H1 (cell line): ENCODE measurements around the gene WASF3. TPM values are rescaled to one million over a fixed set of nuclear protein-coding genes. Genes with fewer than 3 reads are reported as not detected.

Source experiments
- CTCF ChIA-PET: fragments of 300-600 bp; sonication (Branson Sonifier 250); formaldehyde crosslinking; loops from one replicate; lab custom pipeline; 2021; ENCODE audit not compliant: partially characterized antibody; lab: Charles Lee
- POLR2A ChIA-PET: fragments of 300-600 bp; sonication (Branson Sonifier 250); formaldehyde crosslinking; loops from one replicate; lab custom pipeline; 2021; ENCODE audit warnings: inconsistent platforms; ENCODE audit not compliant: partially characterized antibody; lab: Charles Lee
- DNase-seq, 2 experiments: peaks; one replicate each; pipeline versions ENCODE4 v3.0.0 to v3.0.0-alpha.2; 2010 to 2022; ENCODE audit warnings: low spot score in 2 of 2, low read depth in 1 of 2, mixed read lengths in 1 of 2
- FAIRE-seq: peaks from 2 replicates; lab custom pipeline; 2011; peaks lifted over from hg19 to GRCh38; lab: Jason Lieb, UNC
- H2AFZ ChIP-seq: 2 replicates; pipeline ENCODE4 v1.8.1; 2012; ENCODE audit warnings: low read length, inconsistent platforms
- H2AK5ac ChIP-seq: 2 replicates; pipeline ENCODE4 v1.6.1; 2013; ENCODE audit warnings: low read depth, low read length
- H2BK120ac ChIP-seq: replicated peaks from 2 replicates; pipeline ENCODE3; 2013; ENCODE audit warnings: low read depth, low read length, inconsistent platforms
- H2BK12ac ChIP-seq: 2 replicates; pipeline ENCODE4 v1.6.1; 2013; ENCODE audit warnings: low read depth, low read length
- H2BK15ac ChIP-seq: 2 replicates; pipeline ENCODE4 v1.6.1; 2013; ENCODE audit warnings: low read length
- H2BK20ac ChIP-seq: 2 replicates; pipeline ENCODE4 v1.6.1; 2013; ENCODE audit warnings: low read length
- H2BK5ac ChIP-seq: 2 replicates; pipeline ENCODE4 v1.6.1; 2013; ENCODE audit warnings: low read depth, low read length
- H3K14ac ChIP-seq: 2 replicates; pipeline ENCODE4 v1.6.1; 2013; ENCODE audit warnings: inconsistent platforms; ENCODE audit not compliant: insufficient read length
- H3K18ac ChIP-seq: 2 replicates; pipeline ENCODE4 v1.6.1; 2013; ENCODE audit warnings: low read length; ENCODE audit errors: extremely low read depth
- H3K23ac ChIP-seq: 2 replicates; pipeline ENCODE4 v1.6.1; 2013; ENCODE audit warnings: inconsistent platforms; ENCODE audit not compliant: insufficient read length
- H3K23me2 ChIP-seq: 2 replicates; pipeline ENCODE4 v1.6.1; 2013; ENCODE audit warnings: low read depth, low read length
- H3K27ac ChIP-seq: 2 replicates; pipeline ENCODE4 v1.6.1; 2011; ENCODE audit warnings: low read depth, low read length, inconsistent platforms
- H3K27me3 ChIP-seq, 4 experiments: replicated peaks in 1 of 4; 1 replicate in 1 of 4; 2 replicates in 3 of 4; pipeline versions ENCODE4 v1.6.1 to v1.8.1; 2011 to 2013; ENCODE audit warnings: low read length in 3 of 4, mild to moderate bottlenecking in 3 of 4, inconsistent platforms in 2 of 4, mixed read lengths in 2 of 4, moderate library complexity in 1 of 4; ENCODE audit not compliant: control insufficient read depth in 3 of 4, insufficient read depth in 3 of 4; ENCODE audit errors: extremely low read depth in 1 of 4
- H3K36me3 ChIP-seq, 4 experiments: 2 replicates each; pipeline versions ENCODE4 v1.6.1 to v1.8.1; 2011 to 2013; ENCODE audit warnings: mild to moderate bottlenecking in 4 of 4, low read length in 3 of 4, moderate library complexity in 2 of 4, control low read depth in 1 of 4, inconsistent platforms in 1 of 4; ENCODE audit not compliant: insufficient read depth in 4 of 4, control insufficient read depth in 2 of 4
- H3K4ac ChIP-seq: replicated peaks from 2 replicates; pipeline ENCODE3; 2013; ENCODE audit warnings: low read length, low read depth, mixed read lengths, inconsistent platforms; ENCODE audit not compliant: insufficient read length
- H3K4me1 ChIP-seq, 4 experiments: replicated peaks in 1 of 4; 1 replicate in 1 of 4; 2 replicates in 3 of 4; pipeline versions ENCODE4 v1.6.1 to v1.8.1; 2011 to 2013; ENCODE audit warnings: low read length in 3 of 4, inconsistent platforms in 2 of 4, mixed read lengths in 1 of 4; ENCODE audit not compliant: insufficient read depth in 4 of 4, control insufficient read depth in 3 of 4
- H3K4me2 ChIP-seq, 2 experiments: 2 replicates each; pipeline versions ENCODE4 v1.6.1 to v1.8.1; 2011 to 2013; ENCODE audit warnings: low read depth in 2 of 2, low read length in 2 of 2, control low read depth in 1 of 2, inconsistent platforms in 1 of 2, mild to moderate bottlenecking in 1 of 2; ENCODE audit not compliant: insufficient read depth in 1 of 2
- H3K4me3 ChIP-seq, 4 experiments: fragments of 200-600, 300-600 bp in 1 of 4; sonication (generic), shearing (Covaris generic), sonication (Bioruptor Twin) in 1 of 4; 2 replicates each; pipeline versions ENCODE4 v1.5.1 to v1.8.1; 2011 to 2016; ENCODE audit warnings: low read length in 4 of 4, low read depth in 3 of 4, control low read depth in 2 of 4, inconsistent platforms in 2 of 4, mild to moderate bottlenecking in 2 of 4, mixed read lengths in 1 of 4, moderate library complexity in 1 of 4; ENCODE audit not compliant: insufficient read depth in 2 of 4; ENCODE audit errors: extremely low read depth in 1 of 4
- H3K56ac ChIP-seq: replicated peaks from 2 replicates; pipeline ENCODE3; 2013; ENCODE audit warnings: low read depth, mild to moderate bottlenecking, mixed read lengths, low read length, inconsistent platforms; ENCODE audit not compliant: insufficient read length
- H3K79me1 ChIP-seq: 2 replicates; pipeline ENCODE4 v1.6.1; 2013; ENCODE audit warnings: low read depth, low read length, control low read depth
- H3K79me2 ChIP-seq, 2 experiments: 2 replicates each; pipeline versions ENCODE4 v1.6.1 to v1.8.1; 2012 to 2013; ENCODE audit warnings: low read length in 2 of 2, mild to moderate bottlenecking in 2 of 2, inconsistent platforms in 1 of 2; ENCODE audit not compliant: insufficient read depth in 2 of 2, control insufficient read depth in 1 of 2
- H3K9ac ChIP-seq, 4 experiments: replicated peaks in 1 of 4; 1 replicate in 1 of 4; 2 replicates in 3 of 4; pipeline versions ENCODE4 v1.6.1 to v1.8.1; 2011 to 2013; ENCODE audit warnings: low read depth in 3 of 4, low read length in 3 of 4, control low read depth in 2 of 4, mild to moderate bottlenecking in 2 of 4, moderate library complexity in 2 of 4, inconsistent platforms in 1 of 4; ENCODE audit errors: extremely low read depth in 1 of 4
- H3K9me3 ChIP-seq, 2 experiments: 2 replicates each; pipeline versions ENCODE4 v1.6.1 to v1.8.1; 2012 to 2013; ENCODE audit warnings: mild to moderate bottlenecking in 2 of 2, moderate library complexity in 2 of 2, control low read depth in 1 of 2, inconsistent platforms in 1 of 2, low read depth in 1 of 2, low read length in 1 of 2, mixed read lengths in 1 of 2; ENCODE audit not compliant: insufficient read depth in 2 of 2
- H4K20me1 ChIP-seq, 2 experiments: replicated peaks in 1 of 2; 2 replicates each; pipeline versions ENCODE3 to v1.8.1; 2011 to 2013; ENCODE audit warnings: inconsistent platforms in 2 of 2, low read length in 2 of 2, mild to moderate bottlenecking in 1 of 2; ENCODE audit not compliant: insufficient read depth in 2 of 2, control insufficient read depth in 1 of 2
- H4K5ac ChIP-seq: 2 replicates; pipeline ENCODE4 v1.6.1; 2013; ENCODE audit warnings: low read length, low read depth, mixed read lengths, inconsistent platforms; ENCODE audit not compliant: insufficient read length
- H4K8ac ChIP-seq: 2 replicates; pipeline ENCODE4 v1.8.0; 2013; ENCODE audit warnings: mild to moderate bottlenecking, moderate library complexity, low read length, inconsistent platforms; ENCODE audit not compliant: insufficient read depth; ENCODE audit errors: extremely low read depth
- H4K91ac ChIP-seq: replicated peaks from 2 replicates; pipeline ENCODE3; 2013; ENCODE audit warnings: low read length, mixed read lengths, inconsistent platforms; ENCODE audit not compliant: insufficient read length
- ASH2L ChIP-seq: fragments of 200-600, 300-600 bp; sonication (generic); IDR thresholded peaks from one replicate; pipeline ENCODE4 v1.7.1; 2017; ENCODE audit warnings: low read length
- CEBPB ChIP-seq: IDR thresholded peaks from 2 replicates; pipeline ENCODE4 v1.6.1; 2012; ENCODE audit warnings: low read depth, low read length
- KDM1A ChIP-seq: fragments of 200-600, 300-600 bp; sonication (generic); IDR thresholded peaks from 2 replicates; pipeline ENCODE4 v1.7.1; 2016; ENCODE audit warnings: mild to moderate bottlenecking, low read length, borderline replicate concordance
- KDM5A ChIP-seq: fragments of 200-600 bp; IDR thresholded peaks from 2 replicates; pipeline ENCODE4 v1.7.1; 2012; ENCODE audit warnings: mild to moderate bottlenecking, low read length, inconsistent platforms, mixed read lengths
- MAFK ChIP-seq: IDR thresholded peaks from 2 replicates; pipeline ENCODE4 v1.6.1; 2012; ENCODE audit warnings: low read depth, mild to moderate bottlenecking, improper control_type of control experiment, low read length
- PHF8 ChIP-seq: fragments of 200-600 bp; sonication (generic); conservative IDR thresholded peaks from 2 replicates; pipeline ENCODE4 v1.7.1; 2012; ENCODE audit warnings: low read depth, mild to moderate bottlenecking, inconsistent platforms, low read length, moderate library complexity
- RAD21 ChIP-seq, 2 experiments: IDR thresholded peaks in 1 of 2; conservative IDR thresholded peaks in 1 of 2; 2 replicates each; pipeline ENCODE4 v1.6.1; 2011; ENCODE audit warnings: low read depth in 2 of 2, low read length in 2 of 2, improper control_type of control experiment in 1 of 2, inconsistent platforms in 1 of 2, mild to moderate bottlenecking in 1 of 2, moderate library complexity in 1 of 2
- SIRT6 ChIP-seq: IDR thresholded peaks from one replicate; pipeline ENCODE4 v1.7.1; 2012; ENCODE audit warnings: low read length, inconsistent platforms
- SRF ChIP-seq: IDR thresholded peaks from 2 replicates; pipeline ENCODE4 v1.6.1; 2011; ENCODE audit warnings: mild to moderate bottlenecking, low read depth, low read length, moderate library complexity
- TBP ChIP-seq: IDR thresholded peaks from 2 replicates; pipeline ENCODE4 v1.6.1; 2011; ENCODE audit warnings: low read depth, low read length, improper control_type of control experiment
- TCF12 ChIP-seq: IDR thresholded peaks from 2 replicates; pipeline ENCODE4 v1.6.1; 2011; ENCODE audit warnings: low read depth, mild to moderate bottlenecking, low read length
- WGBS, 2 experiments: shearing (Covaris generic) in 1 of 2; methylation state at CpG; one replicate each; pipeline versions ENCODE4 v1.1.6 to v1.1.7; 2013 to 2015; ENCODE audit warnings: low lambda C conversion rate in 2 of 2, mixed read lengths in 2 of 2, inconsistent platforms in 1 of 2, low coverage in 1 of 2, missing lambda C conversion rate in 1 of 2; ENCODE audit not compliant: insufficient replicate concordance in 2 of 2, insufficient coverage in 1 of 2, insufficient read length in 1 of 2; ENCODE audit errors: extremely low coverage in 1 of 2, missing lambda C conversion rate in 1 of 2; 5-methylcytosine and 5-hydroxymethylcytosine counted together
- polyA plus RNA-seq, 7 experiments: library from polyadenylated mRNA; depleted of rRNA in 3 of 7; stranded (reverse) in 5 of 7; unstranded in 2 of 7; fragments of >200 nt in 5 of 7; fragments of 200-250 nt in 2 of 7; gene quantifications; 1 replicate in 5 of 7; 2 replicates in 1 of 7; 4 replicates in 1 of 7; pipeline versions ENCODE4 v1.2.1 to v1.2.3, GENCODE V29; 2011 to 2013; ENCODE audit warnings: missing spikeins in 2 of 7, mixed read lengths in 2 of 7
- total RNA-seq: library from RNA; stranded (reverse); fragmentation: NEBNext Ultra II Directional; extraction: Animal tissue kit (Norgen Biotek cat#: 25700); gene quantifications from 2 replicates; pipeline ENCODE4 v1.2.1, GENCODE V29; 2021
- TF ChIP-seq, protein P1 (sequence below): IDR thresholded peaks from 2 replicates; pipeline ENCODE4 v1.6.1; 2012; ENCODE audit warnings: inconsistent platforms

WASF3 gene
- total and polyA plus RNA-seq, 2 of the 8 experiments (the other 6 are each of a cell fraction or from before 2014, with no cell fraction given): 18.7 to 39.8 TPM

- Histone ChIP-seq H3K56ac (no peak overlapping the region), H3K23ac (no peak overlapping the region), H2BK120ac (no peak overlapping the region), H2AK5ac (no peak overlapping the region), H3K79me2 (peaks cover 8 to 78% of the 10 kb centered on the region in 2 experiments), H4K20me1 (peaks cover 4 to 21% of the 10 kb centered on the region in 2 experiments), H4K5ac (no peak overlapping the region), H2BK15ac (no peak overlapping the region), H2BK12ac (no peak overlapping the region), H4K8ac (no peak overlapping the region; the same call in 1 of the 2 replicates), H2BK20ac (no peak overlapping the region), H3K27me3 (peaks cover 0 to 4% (median 0%) of the 10 kb centered on the region in 4 experiments; a peak in 2 of 7 replicates), H3K27ac (no peak overlapping the region), H3K79me1 (peaks cover 2% of the 10 kb centered on the region; the same call in 1 of the 2 replicates), H3K18ac (no peak overlapping the region), H3K23me2 (peaks cover 7% of the 10 kb centered on the region), H3K9ac (no peak overlapping the region), H3K4me1 (peaks cover 0 to 6% (median 4%) of the 10 kb centered on the region in 4 experiments; a peak in 5 of 7 replicates), H2AFZ (no peak overlapping the region), H3K4me3 (no peak overlapping the region), H3K4me2 (peak overlapping the region in 1 of 2 experiments; percentile 30; a peak in 1 of 4 replicates), H4K91ac (no peak overlapping the region), H3K14ac (no peak overlapping the region), H3K9me3 (no peaks in the 10 kb centered on the region), H3K36me3 (no peaks in the 10 kb centered on the region), H2BK5ac (no peak overlapping the region), H3K4ac (no peak overlapping the region)
- DNase-seq: no peak
- CTCF ChIA-PET: interaction anchor here (0.7 to 1.4 kb wide), 8 partner anchors 9 to 137 kb away, joined by 3 to 4 read pairs (median 3); no protein-coding TSS in a partner anchor
- no peak for FAIRE-seq
- POLR2A ChIA-PET: interaction anchor here (1.3 kb wide), 1 partner anchor 67 kb away, joined by 3 read pairs; no protein-coding TSS in a partner anchor
- 80% methylated on average over 8 of the region's 8 CpGs; no CpG with 5 or more reads in 1 of the 2 experiments for WGBS, 2 experiments
- no peak for TF ChIP-seq PHF8
- no peak for TF ChIP-seq SRF
- TF ChIP-seq TCF12: no peak
- TF ChIP-seq TBP: no peak
- TF ChIP-seq, protein P1, sequence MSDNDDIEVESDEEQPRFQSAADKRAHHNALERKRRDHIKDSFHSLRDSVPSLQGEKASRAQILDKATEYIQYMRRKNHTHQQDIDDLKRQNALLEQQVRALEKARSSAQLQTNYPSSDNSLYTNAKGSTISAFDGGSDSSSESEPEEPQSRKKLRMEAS: no peak
- TF ChIP-seq KDM5A: no peak
- no peak for TF ChIP-seq KDM1A
- no peak for TF ChIP-seq SIRT6
- TF ChIP-seq ASH2L: no peak
- TF ChIP-seq MAFK: no peak
- no peak for TF ChIP-seq CEBPB
- TF ChIP-seq RAD21 (IDR thresholded peaks at IDR 0.05 in 1 of 2, conservative IDR thresholded peaks at IDR 0.05 in 1 of 2; ENCODE audit: low read depth in 2 of 2, low read length in 2 of 2): no peak
Measured at GRCh38 chr13:26561651-26562511, 4.4 kb downstream of the WASF3 start.
